ENCODE data around the gene AFDN.

AFDN gene

DNA sequence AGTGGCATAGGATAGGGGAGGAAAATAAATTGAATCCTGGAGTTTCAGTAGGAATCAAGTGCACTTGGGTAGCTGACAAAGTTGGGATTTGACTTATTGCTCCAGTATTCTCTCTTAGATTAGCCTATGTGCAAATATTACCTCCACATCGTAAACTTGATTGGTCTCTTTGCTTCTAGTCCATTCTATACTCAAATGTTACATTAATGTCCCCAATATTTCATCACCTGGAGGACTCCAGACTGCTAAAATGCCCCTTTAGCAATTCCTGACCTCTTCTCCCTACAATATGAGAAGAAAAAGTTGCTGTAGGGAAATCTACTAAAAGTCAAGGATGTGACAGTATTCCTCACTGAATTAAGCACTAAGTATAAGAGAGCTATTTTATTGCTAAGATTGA, 16.3 kb downstream of the AFDN start:
- DNase-seq: no peak

DNA sequence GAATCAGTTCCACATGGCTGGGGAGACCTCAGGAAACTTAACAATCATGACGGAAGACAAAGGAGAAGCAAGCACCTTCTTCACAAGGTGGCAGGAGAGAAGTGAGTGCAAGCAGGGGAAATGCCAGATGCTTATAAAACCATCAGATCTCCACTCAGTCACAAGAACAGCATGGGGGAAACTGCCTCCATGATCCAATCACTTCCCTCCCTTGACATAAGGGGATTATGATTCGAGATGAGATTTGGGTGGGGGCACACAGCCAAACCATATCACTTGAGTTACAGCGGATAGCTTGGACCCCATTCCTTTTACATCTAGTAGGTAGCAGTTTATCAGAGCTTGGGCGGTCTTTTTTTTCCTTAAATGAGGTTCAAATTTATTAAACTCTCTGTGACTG, 19.1 kb downstream of the AFDN start:
- no peak for DNase-seq

DNA sequence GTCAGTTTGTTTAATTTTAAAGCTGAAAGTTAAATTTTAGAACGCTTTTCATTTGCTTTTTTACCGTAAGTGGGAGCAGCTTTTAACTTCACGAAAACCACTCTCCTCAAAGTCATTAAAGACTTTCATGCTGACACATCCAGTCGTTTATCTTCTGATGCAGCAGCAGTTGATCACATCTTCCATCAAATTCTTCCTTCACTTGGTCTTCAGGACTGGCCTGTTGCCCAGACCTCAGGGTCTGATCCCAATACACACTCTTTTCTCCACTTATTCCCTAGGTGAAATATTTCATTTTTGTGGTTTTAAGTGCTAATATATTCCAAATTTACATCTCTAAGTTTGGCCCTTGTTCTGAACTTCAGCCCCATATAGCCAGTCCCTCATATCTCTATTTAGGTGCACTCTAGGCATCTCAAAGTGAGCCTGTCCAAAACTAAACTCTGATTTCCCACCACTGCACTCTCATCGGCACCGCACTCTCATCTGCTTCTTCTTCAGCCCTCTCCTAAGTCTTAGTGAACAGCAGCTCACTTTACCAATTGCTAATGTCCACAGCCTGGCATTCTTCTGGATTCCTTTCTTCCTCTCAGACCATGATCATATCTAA, 20.4 kb downstream of the AFDN start:
- no peak for DNase-seq

DNA sequence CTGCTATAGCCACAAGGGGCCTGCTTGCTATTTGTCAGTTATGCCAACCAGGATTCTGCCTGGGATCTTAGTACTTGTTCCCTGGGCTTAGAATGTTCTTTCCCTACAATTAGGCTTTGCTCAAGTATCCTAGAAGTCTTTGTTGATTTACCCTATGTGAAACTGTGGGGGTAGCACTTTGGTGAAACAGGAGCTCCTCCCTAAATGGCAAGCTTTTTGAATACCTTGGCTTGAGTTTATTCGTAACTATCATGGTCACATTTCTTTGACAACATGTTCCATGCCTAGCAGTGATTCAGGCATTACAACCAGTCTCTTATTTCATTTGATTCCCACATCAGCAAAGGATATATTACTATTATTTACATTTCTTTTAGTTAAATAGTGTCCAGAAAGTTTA, 21.2 kb downstream of the AFDN start:
- no peak for DNase-seq

DNA sequence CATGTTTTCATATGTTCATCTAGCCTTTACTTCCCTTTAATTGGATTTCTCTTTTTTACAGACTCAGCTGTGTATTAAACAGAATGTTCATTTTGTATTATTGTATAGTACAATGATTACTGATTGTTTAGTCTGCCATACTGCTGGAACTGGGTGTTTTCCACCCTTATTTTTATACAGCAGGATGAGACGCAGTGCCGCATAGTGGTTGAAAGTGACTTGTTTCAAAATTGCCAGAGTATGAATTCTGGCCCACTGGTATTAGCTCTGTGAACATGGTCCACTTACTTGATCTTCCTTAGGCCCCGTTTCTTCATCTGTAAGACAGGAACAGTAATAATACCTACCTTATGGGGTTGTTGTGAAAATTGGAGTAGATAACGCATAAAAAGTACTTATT, 22.1 kb downstream of the AFDN start:
- no peak for DNase-seq

DNA sequence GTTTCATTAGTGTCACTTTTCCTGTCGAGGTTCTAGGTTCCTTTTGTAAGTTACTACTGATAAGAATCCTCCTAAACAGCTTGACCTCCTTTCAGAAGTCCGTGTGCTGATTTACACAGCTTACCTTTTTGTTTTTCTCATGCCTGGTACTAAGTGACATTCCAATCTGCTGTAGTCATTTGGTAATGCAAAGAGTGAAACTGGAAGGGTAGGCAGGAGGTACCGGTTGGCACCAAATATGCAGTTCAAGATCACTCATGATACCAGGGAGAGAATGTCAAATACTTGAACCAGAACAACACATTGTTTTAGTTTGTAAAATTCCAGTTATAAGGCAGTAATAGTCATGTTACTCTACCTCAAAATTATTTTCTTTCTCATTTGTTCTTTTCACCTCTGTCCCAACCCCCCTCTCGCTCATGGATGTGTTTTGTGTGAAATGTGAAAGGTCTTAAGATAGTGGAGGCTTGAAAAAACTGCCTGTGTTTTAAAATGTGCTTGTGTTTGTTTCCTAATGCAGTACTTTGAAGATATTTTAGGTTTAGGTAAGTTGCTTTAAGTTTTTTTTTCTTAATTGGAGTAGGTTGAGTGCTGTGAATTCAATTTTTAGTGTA, 23.2 kb downstream of the AFDN start:
- no peak for DNase-seq

DNA sequence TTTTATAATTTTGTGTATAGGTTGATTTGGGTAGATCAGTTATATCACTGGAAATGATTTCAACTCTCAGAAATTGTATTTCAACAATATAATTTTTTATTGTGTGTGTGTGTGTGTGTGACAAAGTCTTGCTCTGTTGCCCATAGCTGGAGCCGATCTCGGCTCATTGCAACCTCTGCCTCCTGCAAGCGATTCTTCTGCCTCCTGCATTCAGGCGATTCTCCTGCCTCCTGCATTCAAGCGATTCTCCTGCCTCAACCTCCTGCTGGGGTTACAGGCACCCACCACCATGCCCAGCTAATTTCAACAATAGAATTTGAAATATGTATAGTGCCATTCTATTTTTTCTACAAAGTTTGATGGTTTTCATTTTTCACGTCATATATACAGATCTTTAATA, 24.1 kb downstream of the AFDN start:
- no peak for DNase-seq

DNA sequence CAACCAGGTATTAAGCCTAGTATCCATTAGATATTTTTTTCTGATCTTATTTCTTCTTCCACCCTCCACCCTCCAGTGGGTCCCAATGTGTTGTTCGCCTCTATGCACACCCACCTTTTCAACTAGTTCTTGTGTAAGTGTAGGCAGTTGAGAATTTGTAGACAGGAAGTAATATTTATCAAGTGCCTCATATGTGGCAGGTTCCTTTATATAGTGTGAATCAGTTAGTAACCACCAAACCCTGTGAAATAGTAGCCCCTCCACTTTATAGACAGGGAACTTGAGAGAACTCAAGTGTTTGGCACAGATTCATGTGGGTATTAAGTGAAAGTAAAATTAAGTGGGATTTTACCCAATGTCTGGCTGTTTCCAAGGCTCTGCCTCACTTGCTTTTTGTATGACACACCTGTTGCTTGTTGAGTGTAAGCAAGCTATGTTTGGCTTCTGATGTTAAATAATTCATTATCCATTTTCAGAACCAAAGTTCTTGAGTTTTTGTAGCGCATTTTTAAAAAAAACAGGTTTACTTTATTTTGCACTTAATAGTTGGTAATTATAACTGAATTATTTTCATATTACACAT, 24.8 kb downstream of the AFDN start:
- no peak for DNase-seq

DNA sequence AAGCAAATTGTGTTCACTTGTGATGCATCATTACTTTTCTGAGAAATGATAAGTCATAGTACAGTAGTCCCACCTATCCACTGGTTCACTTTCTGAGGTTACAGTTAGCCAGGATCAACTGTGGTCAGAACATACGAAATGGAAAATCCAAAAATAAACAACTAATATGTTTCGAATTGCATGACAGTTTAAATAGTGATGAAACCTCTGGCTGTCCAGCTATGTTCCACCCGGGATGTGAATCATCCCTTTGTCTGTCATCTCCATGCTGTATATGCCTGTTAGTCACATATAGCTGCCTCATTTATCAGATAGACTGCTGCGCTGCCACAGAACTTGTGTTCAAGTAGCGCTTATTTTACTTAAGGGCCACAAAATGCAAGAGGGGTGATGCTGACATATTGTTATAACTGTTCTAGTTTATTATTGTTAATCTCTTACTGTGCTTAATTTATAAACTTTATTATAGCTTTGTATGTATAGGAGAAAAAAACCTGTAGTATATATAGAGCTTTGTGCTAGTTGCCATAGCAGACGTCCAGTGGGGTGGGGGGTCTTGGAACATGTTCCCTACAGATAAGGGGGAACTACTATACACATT, 29.2 kb downstream of the AFDN start:
- DNase-seq: no peak

DNA sequence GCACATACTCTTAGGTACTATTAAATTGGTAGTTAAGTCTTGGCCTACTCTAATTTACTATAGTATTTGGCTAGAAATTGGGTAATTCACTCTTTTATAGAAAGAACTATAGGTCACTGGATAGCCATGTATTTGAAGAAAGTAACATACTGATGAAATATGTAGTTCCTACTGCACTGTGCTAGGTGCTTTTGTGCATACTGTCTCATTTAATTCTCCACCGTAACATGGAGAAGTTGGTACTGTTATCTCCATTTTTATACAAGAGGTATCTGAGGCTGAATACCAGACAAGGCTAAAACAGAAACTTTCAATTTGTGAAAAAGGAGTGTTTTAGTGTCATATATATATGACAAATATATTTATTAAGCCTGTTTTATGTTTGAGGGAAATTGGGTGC, 29.8 kb downstream of the AFDN start:
- DNase-seq: no peak

DNA sequence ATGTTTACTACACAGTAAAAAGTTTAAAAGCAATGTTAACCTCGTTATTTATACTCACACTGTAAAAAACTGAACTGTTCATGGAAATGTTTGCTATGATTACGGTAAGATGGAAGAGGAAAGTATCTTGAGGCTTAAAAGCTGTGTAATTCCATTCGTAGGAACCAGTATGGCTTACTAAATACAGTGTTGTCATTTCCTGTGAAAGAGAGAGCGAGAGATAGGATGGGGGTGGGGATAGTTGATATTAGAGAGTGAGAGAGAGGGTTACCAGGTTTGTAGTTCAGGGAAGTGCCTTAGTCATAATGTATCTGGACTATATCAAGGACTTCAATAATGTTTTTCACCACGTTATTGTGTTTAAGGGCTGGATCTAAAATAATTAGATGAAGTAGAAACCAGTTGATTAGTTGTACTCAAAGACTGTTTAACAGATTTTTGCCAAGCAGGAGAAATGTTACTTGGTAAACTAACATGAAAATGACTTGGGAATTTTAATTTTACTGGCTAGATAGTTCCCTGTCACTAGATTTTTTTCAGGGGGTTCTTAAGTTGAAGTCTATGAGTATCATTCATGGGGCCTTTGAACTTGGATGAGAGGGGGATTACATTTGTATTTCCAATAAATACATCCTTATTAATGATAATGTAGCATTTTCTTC, 30.4 kb downstream of the AFDN start:
- peak in 1 of 2 donors; percentile 7 for DNase-seq

DNA sequence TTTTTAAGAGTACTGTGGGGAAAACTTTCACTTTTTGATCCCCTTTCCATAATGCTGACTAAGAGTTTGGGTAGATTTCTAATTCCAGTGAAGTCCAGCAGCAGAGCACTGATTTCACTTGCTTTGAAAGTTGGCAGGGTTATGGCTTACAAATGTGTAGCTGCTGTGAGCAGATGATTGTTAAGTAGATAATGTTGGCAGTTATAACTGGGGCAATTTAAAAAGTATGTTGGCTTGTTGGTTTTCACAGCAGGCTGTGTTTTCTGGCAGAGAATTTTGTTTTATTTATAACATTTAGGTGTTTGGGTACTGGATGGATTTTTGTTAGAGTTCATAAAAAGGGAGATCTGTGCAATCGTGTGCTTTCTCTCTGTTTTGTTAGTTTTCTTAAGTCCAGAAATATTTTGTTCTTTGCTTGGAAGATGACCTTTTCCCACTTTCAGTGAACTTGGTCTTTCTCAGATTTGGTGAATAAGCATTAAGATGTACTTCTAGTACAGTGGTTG, 31.4 kb downstream of the AFDN start:
- DNase-seq: no peak

DNA sequence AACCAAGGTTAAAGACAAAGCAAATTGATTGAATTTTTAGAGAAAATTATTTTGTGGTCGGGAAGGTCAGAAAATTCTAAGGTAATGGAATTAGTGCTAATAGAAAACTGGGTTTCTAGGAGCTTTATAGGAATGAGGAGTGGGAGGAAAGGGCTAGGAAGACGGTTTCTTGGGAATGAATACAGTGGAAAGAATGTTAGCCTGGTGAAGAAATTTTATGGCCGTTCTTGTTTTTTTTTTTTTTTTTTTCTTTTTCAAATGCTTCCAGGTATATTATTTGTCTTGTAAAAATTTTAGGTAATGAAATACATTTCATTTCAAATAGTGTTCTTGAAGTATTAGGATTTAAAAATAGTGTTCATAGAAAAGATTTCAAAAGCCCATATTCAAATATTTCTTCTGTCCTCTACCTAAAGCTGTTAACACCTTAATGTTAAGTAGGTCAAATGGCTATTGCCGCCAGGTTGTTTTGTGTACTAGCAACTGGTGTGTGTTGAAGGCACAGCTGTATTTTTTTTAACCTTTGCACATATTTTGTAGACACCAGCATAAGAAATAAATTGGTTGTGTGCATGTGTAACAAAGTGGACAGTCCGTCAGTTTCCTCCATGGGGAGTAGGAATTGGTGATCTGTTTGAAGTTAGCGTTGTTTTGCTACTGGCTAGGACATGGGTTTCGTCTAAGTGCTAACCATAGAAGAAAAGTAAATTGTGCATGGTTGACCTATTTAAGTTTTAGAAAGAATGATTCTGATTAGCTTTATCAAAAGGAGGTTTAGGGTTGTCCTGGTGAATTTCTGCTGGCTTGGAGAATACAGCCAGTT, 32.3 kb downstream of the AFDN start:
- DNase-seq: no peak

DNA sequence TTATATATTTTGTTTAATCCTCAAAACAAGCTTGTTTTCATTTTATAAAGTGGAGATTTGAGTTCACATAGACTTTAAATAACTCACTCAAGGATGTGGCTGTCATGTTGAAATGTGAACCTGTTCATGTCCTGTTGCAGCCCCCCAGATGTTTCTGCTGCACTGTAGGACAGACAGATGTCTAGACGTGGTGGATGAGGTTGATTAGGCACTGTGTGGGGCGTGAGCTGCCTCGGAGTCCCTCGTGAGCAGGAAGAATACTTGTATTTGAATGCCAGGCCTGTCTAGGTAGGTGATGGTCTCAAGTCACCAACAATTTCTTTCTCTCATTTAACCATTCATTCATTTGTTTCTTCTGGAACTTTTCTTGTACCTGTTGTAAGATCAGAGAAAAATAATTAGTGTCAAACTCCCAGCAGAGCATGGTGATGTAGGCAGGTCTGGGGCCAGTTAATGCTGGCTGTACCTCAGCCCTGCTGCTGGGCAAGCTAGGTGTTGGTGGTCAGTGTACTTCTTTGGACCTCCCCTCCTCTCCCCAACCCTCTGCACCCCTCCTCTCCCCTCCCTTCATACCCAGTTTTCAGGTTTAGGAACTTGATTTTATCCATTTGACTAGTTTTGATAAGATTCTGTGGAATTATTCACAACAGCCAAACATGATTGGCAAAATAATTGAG, 34.0 kb downstream of the AFDN start:
- DNase-seq: no peak

DNA sequence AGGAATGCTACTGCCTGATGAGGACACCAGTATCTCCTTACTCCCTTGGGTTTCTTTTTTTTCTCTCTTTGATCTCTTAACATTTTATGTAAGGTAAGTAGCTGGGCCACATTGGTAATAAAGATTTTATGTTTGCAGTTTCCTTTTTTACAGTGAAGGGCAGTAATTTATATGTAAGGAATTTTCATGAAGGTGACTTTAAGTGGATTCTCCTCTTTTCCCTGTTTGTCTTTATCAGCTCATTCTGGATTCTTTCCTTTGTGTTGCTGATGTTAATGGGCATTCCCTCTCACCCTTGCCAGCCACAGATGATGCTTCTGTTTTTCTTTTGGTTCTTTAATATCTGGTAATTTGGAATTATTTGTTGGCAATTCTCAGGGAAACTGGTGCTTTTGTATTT, 34.7 kb downstream of the AFDN start:
- DNase-seq: no peak

DNA sequence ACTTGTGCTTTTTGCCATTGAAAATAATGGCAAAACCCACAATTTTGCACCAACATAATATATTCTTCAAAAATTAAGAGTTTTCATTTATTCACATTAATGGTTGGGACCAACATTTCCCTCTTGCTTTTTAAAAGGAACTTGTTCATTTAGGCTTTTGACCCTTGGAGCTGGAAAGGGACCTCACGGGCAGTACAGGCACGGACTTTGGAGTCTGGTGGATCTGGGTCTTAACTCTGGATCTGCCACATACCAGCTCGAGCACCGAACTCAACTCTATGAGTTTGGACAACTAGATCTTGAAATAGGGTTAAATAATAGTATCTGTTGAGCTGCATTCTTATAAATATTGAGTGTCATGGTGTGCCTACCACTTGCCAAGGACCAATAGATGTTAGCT, 37.2 kb downstream of the AFDN start:
- no peak for DNase-seq

DNA sequence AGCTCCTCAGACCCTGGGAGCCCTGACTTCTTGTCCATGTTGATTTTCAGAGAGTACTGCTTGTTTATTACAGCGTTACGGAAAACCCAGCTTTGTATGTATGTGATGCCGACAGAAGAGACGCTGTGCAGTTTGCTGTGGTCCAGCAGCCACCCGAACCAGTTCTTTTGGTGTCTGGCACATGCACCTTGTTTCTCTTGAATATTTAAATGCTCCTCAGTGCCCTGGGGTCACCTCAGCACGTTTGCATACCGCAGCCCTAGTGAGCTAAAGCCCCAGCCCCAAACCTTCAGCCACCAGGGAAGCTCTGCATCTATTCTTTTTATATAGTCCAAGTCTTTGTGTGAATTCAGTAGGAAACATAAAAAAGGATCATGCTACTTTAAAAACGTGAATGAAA, 39.9 kb downstream of the AFDN start:
- no peak for DNase-seq

DNA sequence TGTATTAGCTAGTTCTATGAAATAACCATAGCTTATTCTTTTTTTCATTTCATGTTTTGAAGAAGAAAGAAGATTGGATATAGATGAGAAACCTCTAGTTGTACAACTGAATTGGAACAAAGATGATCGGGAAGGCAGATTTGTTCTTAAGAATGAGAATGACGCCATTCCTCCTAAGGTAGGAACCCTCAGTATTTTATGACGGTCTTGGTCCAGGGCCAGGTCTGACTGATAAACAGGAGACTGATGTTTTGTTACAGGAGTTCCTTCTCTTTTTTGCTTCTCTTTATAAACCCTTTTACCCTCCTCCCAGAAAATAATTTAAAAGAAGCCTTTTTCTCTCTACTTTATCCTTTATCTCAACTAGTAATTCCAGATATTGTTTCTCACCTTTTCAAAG, 43.6 kb downstream of the AFDN start:
- DNase-seq: no peak

DNA sequence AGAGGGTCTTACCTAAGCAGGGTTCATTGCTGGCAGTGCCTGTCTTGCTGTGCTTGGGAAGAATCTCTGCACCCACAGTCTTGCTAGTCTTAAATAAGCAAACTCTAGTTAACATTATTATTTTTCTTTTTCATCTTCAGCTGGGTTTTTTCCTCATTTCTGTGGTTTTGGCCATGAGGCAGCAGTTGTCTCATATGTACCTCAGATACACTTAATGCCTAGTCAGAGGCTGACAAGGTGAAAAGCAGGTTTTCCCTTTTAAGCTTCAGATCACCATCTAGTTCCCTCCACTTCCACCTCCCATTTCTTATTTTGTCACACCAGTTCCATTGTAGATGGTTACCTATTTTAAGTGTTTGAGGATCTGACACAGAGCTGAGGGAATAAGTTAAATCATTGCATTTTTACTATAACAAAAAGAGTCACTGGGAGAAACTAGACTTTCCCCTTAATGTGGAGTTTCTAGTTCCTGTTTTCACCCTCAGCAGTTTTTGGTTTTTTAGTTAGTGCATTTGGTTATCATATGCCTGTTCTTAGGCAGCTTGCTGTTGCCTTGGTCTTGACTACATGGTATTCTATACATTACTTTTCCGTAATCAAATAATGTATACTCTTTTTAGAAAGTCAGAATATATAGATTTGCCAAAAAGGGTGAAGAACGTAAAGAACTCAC, 46.0 kb downstream of the AFDN start:
- DNase-seq: no peak

DNA sequence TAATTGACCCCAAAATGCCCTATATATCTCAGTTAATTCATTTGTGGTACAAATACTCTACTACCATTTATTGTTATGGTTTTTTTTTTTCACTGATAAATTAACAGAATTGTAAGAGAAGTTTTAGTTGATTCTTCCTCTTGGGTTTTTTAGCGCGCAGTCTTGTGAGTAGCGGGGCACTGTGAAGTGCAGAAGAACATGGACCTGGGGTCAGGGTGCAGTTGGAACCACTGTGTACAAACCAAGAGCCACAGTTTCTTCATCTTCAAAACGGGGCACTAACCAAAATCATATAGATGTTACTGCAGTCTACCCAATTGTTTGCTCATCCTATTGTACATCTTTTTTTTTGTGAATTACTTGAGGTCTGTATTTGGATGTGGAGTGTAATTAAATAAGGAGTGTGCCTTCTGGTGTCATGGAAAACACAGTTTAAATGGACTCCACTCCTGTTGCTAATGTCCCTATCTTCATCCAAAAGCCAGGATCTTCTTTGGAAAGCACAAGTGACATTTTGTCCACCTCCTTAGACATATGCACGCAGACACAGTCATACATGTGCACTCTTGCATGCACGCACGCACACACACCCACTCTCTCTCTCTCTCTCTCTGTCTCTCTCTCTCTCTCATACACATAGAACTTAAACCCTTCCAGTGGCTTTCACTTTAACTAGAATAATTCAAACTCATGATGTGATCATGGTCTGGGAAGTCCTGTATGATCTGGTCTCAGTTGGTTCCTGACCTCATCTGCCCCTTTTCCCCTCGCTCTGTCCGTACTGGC, 51.5 kb downstream of the AFDN start:
- DNase-seq: no peak

DNA sequence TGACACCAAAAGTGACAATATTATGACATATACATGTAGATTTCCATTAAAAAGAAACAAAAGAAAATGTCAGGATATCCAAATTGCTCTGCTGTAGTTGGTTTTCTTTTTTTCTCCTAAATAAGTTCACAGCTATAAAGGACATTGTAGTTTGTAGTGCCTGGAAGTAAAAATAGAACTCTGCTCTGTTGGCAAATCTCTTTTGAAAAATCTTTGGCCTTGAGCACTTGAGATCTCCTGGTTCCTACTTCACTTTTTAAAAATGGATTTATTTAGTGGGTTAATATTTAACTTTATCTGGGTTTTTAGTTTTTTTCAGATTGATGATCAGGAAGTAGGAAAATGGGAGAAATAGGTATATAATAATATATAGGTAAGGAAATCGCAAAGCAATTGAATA, 52.9 kb downstream of the AFDN start:
- DNase-seq: no peak
